ENCODE results near the gene IFITM10. TPM values are rescaled to one million over a fixed set of nuclear protein-coding genes. Genes with fewer than 3 reads are reported as not detected.
"Not testable (repeated sequence)": the region's sequence is repeated elsewhere in the genome, so short reads cannot be mapped to it uniquely, and the experiment has no call there.

The IFITM10 gene
- total RNA-seq, 4 donors from 2014 or later, result 0.88 to 6.3 (median 2.4) TPM

GRCh38 chr11:1684886-1685874, 65.2 kb downstream of the IFITM10 start:
- H3K27me3 ChIP-seq, result peaks cover 0 to 46% (median 0%) of the 10 kb centered on the region in 4 donors
- H3K27ac ChIP-seq; H3K4me1 ChIP-seq; H3K4me3 ChIP-seq; DNase-seq; H3K36me3 ChIP-seq; H3K9me3 ChIP-seq; intact Hi-C loops (cut with DNase I): not testable (repeated sequence)
- WGBS, 2 donors, result 66 to 86% methylated on average over 6 to 10 of the region's 18 CpGs

- H3K4me3 ChIP-seq; H3K36me3 ChIP-seq; H3K27ac ChIP-seq; H3K9me3 ChIP-seq; H3K4me1 ChIP-seq; intact Hi-C loops (cut with DNase I); DNase-seq: not testable (repeated sequence)
- no CpG with 5 or more reads among the region's 24 CpGs for WGBS, 2 donors
- peaks cover 0 to 48% (median 0%) of the 10 kb centered on the region in 4 donors for H3K27me3 ChIP-seq
Observed at GRCh38 chr11:1683904-1684572, 66.4 kb downstream of the IFITM10 start.

GRCh38 chr11:1683216-1683615, 67.2 kb downstream of the IFITM10 start:
- peaks cover 0 to 49% (median under 1%) of the 10 kb centered on the region in 4 donors for H3K27me3 ChIP-seq
- H3K4me3 ChIP-seq; H3K27ac ChIP-seq; intact Hi-C loops (cut with DNase I); H3K4me1 ChIP-seq; H3K36me3 ChIP-seq; DNase-seq; H3K9me3 ChIP-seq: not testable (repeated sequence)
- 75 to 88% methylated on average over 10 of the region's 19 CpGs for WGBS, 2 donors

Other genes with a start within 250 kb of the IFITM10 start
- 1 to 10 TPM in 2 of 4 donors, under 1 TPM in 2; 0.12 to 1.3 (median 0.64) TPM for gene DUSP8, start 178.3 kb downstream of the IFITM10 start, total RNA-seq
- gene KRTAP5-1, start 165.3 kb downstream of the IFITM10 start, total RNA-seq, result not detected
- gene KRTAP5-2, start 152.3 kb downstream of the IFITM10 start, total RNA-seq, result not detected
- gene KRTAP5-3, start 142.1 kb downstream of the IFITM10 start, total RNA-seq, result not detected
- not detected for gene KRTAP5-4, start 128.5 kb downstream of the IFITM10 start, total RNA-seq
- not detected for gene KRTAP5-5, start 120.8 kb downstream of the IFITM10 start, total RNA-seq
- gene KRTAP5-6, start 53.4 kb downstream of the IFITM10 start, total RNA-seq, result not detected
- gene CTSD, start 13.3 kb upstream of the IFITM10 start, total RNA-seq, result 100 to 1,000 TPM; 369 to 649 (median 567) TPM
- 100 to 1,000 TPM in 1 of 4 donors, 10 to 100 TPM in 3; 28.7 to 110 (median 69.3) TPM for gene SYT8, start 84.4 kb upstream of the IFITM10 start, total RNA-seq
- gene TNNI2, start 88.4 kb upstream of the IFITM10 start, total RNA-seq, result 10 to 100 TPM in 3 of 4 donors, not detected in 1; 14.7 to 23.8 (median 15.0) TPM
- gene LSP1, start 102.5 kb upstream of the IFITM10 start, total RNA-seq, result 10 to 100 TPM; 23.3 to 75.9 (median 46.4) TPM
- not detected for gene PRR33, start 141.3 kb upstream of the IFITM10 start, total RNA-seq
- gene TNNT3, start 169.1 kb upstream of the IFITM10 start, total RNA-seq, result 1 to 10 TPM in 2 of 4 donors, under 1 TPM in 1, not detected in 1; 0.76 to 3.1 (median 1.6) TPM
- gene MRPL23, start 196.7 kb upstream of the IFITM10 start, total RNA-seq, result 100 to 1,000 TPM; 128 to 231 (median 155) TPM
- gene H19, start 247.2 kb upstream of the IFITM10 start, total RNA-seq, result 100 to 1,000 TPM in 1 of 4 donors, 10 to 100 TPM in 2, 1 to 10 TPM in 1; 4.7 to 121 (median 47.8) TPM